Calu3 (cell line): Measurements from ENCODE around the gene MUTYH. TPM values are rescaled to one million over a fixed set of nuclear protein-coding genes. Genes with fewer than 3 reads are reported as not detected.
A peak's percentile ranks its signal among the peaks of the same experiment; 100 is the strongest.

ENCODE experiments used
- BruUV-seq: library from RNA; stranded (reverse); fragments of 400-500 nt; replicated peaks from 2 replicates; lab custom pipeline; 2021; lab: Mats Ljungman, UMichigan
- CTCF ChIA-PET: fragments of 300-600 bp; sonication (Branson Sonifier 250); formaldehyde crosslinking; loops from one replicate; lab custom pipeline; 2022; ENCODE audit warnings: antibody characterized with exemption; lab: Charles Lee
- DNase-seq: peaks from one replicate; pipeline ENCODE4 v3.0.0; 2022
- H3K27ac Mint-ChIP-seq: one replicate; pipeline ENCODE4 v1.8.0; 2022; ENCODE audit warnings: mixed read lengths; ENCODE audit not compliant: unreplicated experiment
- H3K27me3 Mint-ChIP-seq: one replicate; pipeline ENCODE4 v1.8.0; 2022; ENCODE audit warnings: mixed read lengths; ENCODE audit not compliant: unreplicated experiment
- H3K36me3 Mint-ChIP-seq: one replicate; pipeline ENCODE4 v1.8.0; 2022; ENCODE audit warnings: mild to moderate bottlenecking, moderate library complexity, mixed read lengths; ENCODE audit not compliant: insufficient read depth, unreplicated experiment
- H3K4me1 Mint-ChIP-seq: one replicate; pipeline ENCODE4 v1.8.0; 2022; ENCODE audit warnings: mild to moderate bottlenecking, low read depth, mixed read lengths; ENCODE audit not compliant: unreplicated experiment
- H3K4me3 Mint-ChIP-seq: one replicate; pipeline ENCODE4 v1.8.0; 2022; ENCODE audit warnings: mild to moderate bottlenecking, low read depth, moderate library complexity, mixed read lengths; ENCODE audit not compliant: unreplicated experiment
- H3K9me3 Mint-ChIP-seq: one replicate; pipeline ENCODE4 v1.8.0; 2022; ENCODE audit warnings: low read depth, mixed read lengths; ENCODE audit not compliant: unreplicated experiment
- CTCF ChIP-seq: fragments of 200-600 bp; IDR thresholded peaks from one replicate; pipeline ENCODE4 v1.8.0; 2022; ENCODE audit warnings: antibody characterized with exemption; ENCODE audit not compliant: unreplicated experiment
- intact Hi-C: fragments of 100-400 bp; cut with micrococcal nuclease; formaldehyde crosslinking; loops from one replicate; pipeline ENCODE4 v1.10.0; 2022; ENCODE audit not compliant: unreplicated experiment
- total RNA-seq: library from RNA; stranded (reverse); gene quantifications from 2 replicates; pipeline ENCODE4 v1.2.3, GENCODE V29; 2022

Gene MUTYH
- total RNA-seq, 1 experiment from 2014 or later, result 48.1 TPM

DNA sequence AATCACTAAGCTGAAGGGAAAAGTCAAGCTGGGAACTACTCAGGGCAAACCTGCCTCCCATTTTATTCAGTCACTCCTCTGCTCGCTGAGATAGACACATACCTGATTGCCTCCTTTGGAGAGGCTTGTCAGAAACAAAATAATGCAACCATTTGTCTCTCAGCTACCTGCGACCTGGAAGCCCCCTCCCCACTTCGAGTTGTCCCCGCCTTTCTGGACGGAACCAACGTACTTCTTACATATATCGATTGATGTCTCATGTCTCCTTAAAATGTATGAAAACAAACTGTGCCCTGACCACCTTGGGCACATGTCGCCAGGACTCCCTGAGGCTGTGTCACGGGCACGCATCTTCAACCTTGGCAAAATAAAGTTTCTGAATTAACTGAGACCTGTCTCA, 35.0 kb downstream of the MUTYH start:
- no peak overlapping the region for H3K27ac Mint-ChIP-seq
- no peak for TF ChIP-seq CTCF
- DNase-seq, result no peak
- H3K9me3 Mint-ChIP-seq, result no peaks in the 10 kb centered on the region
- intact Hi-C loops, result no loop called here
- peaks cover 29% of the 10 kb centered on the region for H3K36me3 Mint-ChIP-seq
- H3K4me3 Mint-ChIP-seq, result peak overlapping the region; percentile 81
- H3K27me3 Mint-ChIP-seq, result no peaks in the 10 kb centered on the region
- no TSS peak for BruUV-seq
- peaks cover 8% of the 10 kb centered on the region for H3K4me1 Mint-ChIP-seq
- CTCF ChIA-PET, result interaction anchor here (1.5 to 2.6 kb wide), 2 partner anchors 286 to 291 kb away, joined by 4 to 22 read pairs; no protein-coding TSS in a partner anchor

DNA sequence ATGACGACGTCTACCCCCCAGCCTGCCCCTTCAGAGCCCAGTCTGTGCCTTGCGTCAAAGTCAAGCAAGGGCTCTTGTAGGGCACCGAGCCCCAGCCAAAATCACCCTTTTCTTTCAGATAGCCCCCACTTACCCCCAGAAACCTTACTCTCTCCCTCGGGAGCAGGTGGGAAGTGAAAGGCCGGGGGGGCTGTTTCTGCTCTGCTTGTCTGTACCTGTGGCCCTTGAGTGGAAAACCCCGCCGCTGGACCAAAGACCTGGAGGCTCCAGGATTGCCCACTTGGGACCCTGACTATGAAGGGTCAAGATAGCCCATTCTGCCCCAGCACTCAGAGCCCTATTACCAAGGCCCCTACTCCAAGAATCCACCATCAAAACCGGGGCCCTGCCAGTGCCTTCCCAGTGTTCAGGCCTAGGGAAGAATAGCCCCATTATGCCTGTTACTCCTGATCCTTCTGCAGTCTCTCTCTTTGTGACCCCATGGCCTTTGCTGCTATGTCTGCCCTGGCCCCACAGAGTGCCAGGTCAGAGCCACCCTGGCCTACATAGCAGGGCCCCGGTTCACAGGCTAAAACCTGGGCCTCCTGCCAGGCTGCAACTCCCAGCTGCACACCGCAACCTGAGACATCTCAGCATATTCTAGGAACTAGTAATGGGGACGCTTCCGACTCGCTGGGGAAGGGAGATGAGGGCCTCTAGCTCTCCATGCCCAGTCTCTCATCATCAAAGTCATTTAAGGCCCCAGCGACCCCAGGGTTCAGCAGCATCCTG, 35.7 kb downstream of the MUTYH start:
- peak; percentile 12 for DNase-seq
- Mint-ChIP-seq H3K36me3 (peaks cover 29% of the 10 kb centered on the region), H3K27me3 (no peaks in the 10 kb centered on the region), H3K4me3 (peak overlapping the region; percentile 81), H3K4me1 (peaks cover 8% of the 10 kb centered on the region), H3K9me3 (no peaks in the 10 kb centered on the region), H3K27ac (peak overlapping the region; percentile 78)
- BruUV-seq, result no TSS peak
- no peak for TF ChIP-seq CTCF
- CTCF ChIA-PET, result interaction anchor here (1.3 to 2.6 kb wide), 2 partner anchors 290 to 293 kb away, joined by 21 to 22 read pairs; partner anchors contain the start of genes HECTD3 and UROD
- intact Hi-C loops, result loop anchor here (5.0 kb wide), 1 partner anchor 512 kb away; no protein-coding TSS in a partner anchor

- CTCF ChIA-PET, result interaction anchor here (0.5 to 2.6 kb wide), 26 partner anchors 12 to 1932 kb away, joined by 3 to 30 read pairs (median 5); partner anchors contain the start of genes HECTD3, HPDL, MMACHC and MUTYH
- H3K4me1 Mint-ChIP-seq, result peaks cover 8% of the 10 kb centered on the region
- peak overlapping the region; percentile 81 for H3K4me3 Mint-ChIP-seq
- TF ChIP-seq CTCF, result peak; percentile 70
- no peaks in the 10 kb centered on the region for H3K27me3 Mint-ChIP-seq
- H3K9me3 Mint-ChIP-seq, result no peaks in the 10 kb centered on the region
- peak overlapping the region; percentile 78 for H3K27ac Mint-ChIP-seq
- DNase-seq, result peak; percentile 94
- BruUV-seq, result TSS peak; percentile 96
- H3K36me3 Mint-ChIP-seq, result peaks cover 29% of the 10 kb centered on the region
- intact Hi-C loops, result loop anchor here (5.0 kb wide), 1 partner anchor 511 kb away; no protein-coding TSS in a partner anchor
Observed at GRCh38 chr1:45303520-45304310, 36.5 kb downstream of the MUTYH start.

DNA sequence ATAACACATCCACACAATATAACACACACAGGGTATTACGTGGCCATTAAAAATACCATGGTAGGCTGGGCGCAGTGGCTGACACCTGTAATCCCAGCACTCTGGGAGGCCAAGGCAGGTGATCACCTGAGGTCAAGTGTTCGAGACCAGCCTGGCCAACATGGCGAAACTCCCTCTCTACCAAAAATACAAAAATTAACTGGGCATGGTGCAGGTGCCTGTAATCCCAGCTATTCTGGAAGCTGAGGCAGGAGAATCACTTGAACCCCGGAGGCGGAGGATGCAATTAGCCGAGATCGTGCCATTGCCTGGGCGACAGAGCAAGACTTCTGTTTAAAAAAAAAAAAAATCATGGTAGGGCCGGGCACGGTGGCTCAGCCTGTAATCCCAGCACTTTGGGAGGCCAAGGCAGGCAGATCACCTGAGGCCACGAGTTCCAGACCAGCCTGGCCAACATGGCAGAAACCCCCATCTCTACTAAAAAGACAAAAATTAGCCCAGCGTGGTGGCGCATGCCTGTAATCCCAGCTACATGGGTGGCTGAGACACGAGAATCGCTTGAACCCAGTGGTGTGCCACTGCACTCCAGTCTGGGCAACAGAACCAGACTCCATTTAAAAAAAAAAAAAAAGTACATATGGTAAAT, 37.6 kb downstream of the MUTYH start:
- Mint-ChIP-seq H3K27ac (no peak overlapping the region), H3K4me1 (peaks cover 8% of the 10 kb centered on the region), H3K36me3 (peaks cover 29% of the 10 kb centered on the region), H3K9me3 (no peaks in the 10 kb centered on the region), H3K4me3 (peak overlapping the region; percentile 81), H3K27me3 (no peaks in the 10 kb centered on the region)
- no TSS peak for BruUV-seq
- intact Hi-C loops, result loop anchor here (5.0 kb wide), 1 partner anchor 510 kb away; no protein-coding TSS in a partner anchor
- DNase-seq, result no peak
- CTCF ChIA-PET, result interaction anchor here (0.6 to 2.6 kb wide), 5 partner anchors 24 to 291 kb away, joined by 3 to 30 read pairs (median 21); partner anchors contain the start of genes HECTD3, HPDL, MUTYH and TOE1
- no peak for TF ChIP-seq CTCF
